Esophagus mucosa (tissue), 1 donor: Measurements from ENCODE around the gene WWP2. TPM values are rescaled to one million over a fixed set of nuclear protein-coding genes. Genes with fewer than 3 reads are reported as not detected.
A peak's percentile ranks its signal among the peaks of the same experiment; 100 is the strongest.
"Not testable (repeated sequence)": the region's sequence is repeated elsewhere in the genome, so short reads cannot be mapped to it uniquely, and the experiment has no call there.

Experiments used
- ATAC-seq: fragments of 200-7000 bp; cut with Tn5 transposase; one replicate; pipeline ENCODE4 v1.9.1; 2020
- total RNA-seq: library from RNA; stranded (reverse); gene quantifications from one replicate; pipeline ENCODE4 v1.2.4, GENCODE V29; 2023
- donor health status: DM: yes; HTN: yes; CAD: no.

Gene WWP2
- total RNA-seq, 1 donor from 2014 or later = 31.6 TPM

GRCh38 chr16:69951017-69951671 is 189.0 kb downstream of the WWP2 start, which contains the start of gene CLEC18A:
Gene CLEC18A, plus strand, starts transcription at chr16:69951334. Its CDS starts 33 bp downstream, at chr16:69951367.
- ATAC-seq = peak; percentile 50

GRCh38 chr16:69951672-69952031 is 189.5 kb downstream of the WWP2 start:
- peak; percentile 15 for ATAC-seq

- peak; percentile 6 for ATAC-seq
Measured at GRCh38 chr16:69952116-69952515, 190.0 kb downstream of the WWP2 start.

- ATAC-seq = not testable (repeated sequence)
Measured at GRCh38 chr16:69952572-69953355, 190.6 kb downstream of the WWP2 start.

GRCh38 chr16:69954241-69954640 is 192.1 kb downstream of the WWP2 start:
- not testable (repeated sequence) for ATAC-seq

- ATAC-seq = peak; percentile 6
Measured at GRCh38 chr16:69963312-69963711, 201.2 kb downstream of the WWP2 start.

GRCh38 chr16:69964960-69965660 is 203.0 kb downstream of the WWP2 start:
- peak; percentile 61 for ATAC-seq

GRCh38 chr16:69965661-69966054 is 203.5 kb downstream of the WWP2 start:
- ATAC-seq = peak; percentile 12

- not testable (repeated sequence) for ATAC-seq
Measured at GRCh38 chr16:69967688-69968087, 205.6 kb downstream of the WWP2 start.

- not testable (repeated sequence) for ATAC-seq
Measured at GRCh38 chr16:69968125-69968524, 206.0 kb downstream of the WWP2 start.

GRCh38 chr16:69969657-69970056 is 207.5 kb downstream of the WWP2 start:
- ATAC-seq = not testable (repeated sequence)

GRCh38 chr16:69972120-69972519 is 210.0 kb downstream of the WWP2 start:
- peak; percentile 45 for ATAC-seq

- not testable (repeated sequence) for ATAC-seq
Measured at GRCh38 chr16:69972935-69973334, 210.8 kb downstream of the WWP2 start.

- not testable (repeated sequence) for ATAC-seq
Measured at GRCh38 chr16:69985196-69985595, 223.1 kb downstream of the WWP2 start.

Other genes starting within 250 kb of the WWP2 start
- 28.3 TPM for gene NFAT5, start 196.4 kb upstream of the WWP2 start, total RNA-seq
- gene NQO1, start 35.8 kb upstream of the WWP2 start, total RNA-seq = 84.6 TPM
- gene NOB1, start 7.4 kb upstream of the WWP2 start, total RNA-seq = 59.9 TPM
- gene CLEC18A, start 189.0 kb downstream of the WWP2 start, total RNA-seq = 0.36 TPM